Ramos (cell line): ENCODE results near the gene BRI3.

Source experiments
- in situ Hi-C: fragments of 300-500 bp; cut with MboI; formaldehyde crosslinking; loops from one replicate; pipeline ENCODE4 v1.14.3; 2022; ENCODE audit warnings: low sequenced_read_pairs; ENCODE audit not compliant: unreplicated experiment

BRI3 gene

DNA sequence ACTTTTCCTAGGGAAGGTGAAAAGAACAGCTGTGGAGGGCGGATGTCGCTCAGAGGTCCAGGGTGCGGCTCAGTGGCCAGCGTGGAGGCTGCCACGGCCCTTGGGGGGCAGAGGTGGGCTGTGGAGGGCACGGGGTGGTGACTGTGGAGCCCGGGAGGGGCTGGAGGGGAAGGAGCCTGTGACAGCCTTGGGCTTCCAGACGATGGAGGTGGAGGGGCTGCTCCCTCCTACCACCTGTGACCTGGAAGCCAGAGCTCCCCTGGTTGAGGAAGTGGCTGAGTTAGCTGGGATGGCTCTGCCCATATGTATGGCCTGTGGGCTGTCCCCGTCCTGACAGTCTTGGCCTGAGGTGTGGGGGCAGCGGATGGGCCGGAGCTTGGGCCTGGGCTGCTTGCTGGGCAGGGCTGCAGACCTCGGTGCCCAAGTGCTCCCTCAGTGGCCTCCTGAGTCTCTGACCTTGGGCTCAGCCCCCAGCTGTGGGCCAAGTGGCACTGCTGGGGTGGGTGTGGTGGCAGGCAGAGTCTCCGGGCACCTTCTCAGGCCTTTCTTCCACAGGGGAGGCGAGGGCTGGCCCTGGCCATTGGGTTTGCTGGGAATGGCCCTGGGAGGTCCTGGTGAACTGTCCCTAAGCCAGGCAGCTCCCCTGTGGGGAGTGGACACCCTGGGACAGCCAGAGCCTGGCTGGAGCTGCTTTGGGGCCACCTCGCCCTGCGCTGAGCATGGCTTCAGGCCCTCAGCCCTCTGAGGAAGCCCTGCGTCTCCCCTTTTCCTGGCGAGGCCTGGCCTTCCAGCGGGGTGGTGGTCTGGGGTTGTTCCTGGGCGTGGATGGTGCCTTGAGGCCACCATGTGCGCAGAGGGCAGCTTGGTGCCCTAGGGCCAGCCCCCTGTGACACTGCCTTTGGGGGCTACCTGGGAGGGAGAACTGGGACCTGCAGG is 3.9 kb downstream of the BRI3 start:
- in situ Hi-C loops: no loop called here

DNA sequence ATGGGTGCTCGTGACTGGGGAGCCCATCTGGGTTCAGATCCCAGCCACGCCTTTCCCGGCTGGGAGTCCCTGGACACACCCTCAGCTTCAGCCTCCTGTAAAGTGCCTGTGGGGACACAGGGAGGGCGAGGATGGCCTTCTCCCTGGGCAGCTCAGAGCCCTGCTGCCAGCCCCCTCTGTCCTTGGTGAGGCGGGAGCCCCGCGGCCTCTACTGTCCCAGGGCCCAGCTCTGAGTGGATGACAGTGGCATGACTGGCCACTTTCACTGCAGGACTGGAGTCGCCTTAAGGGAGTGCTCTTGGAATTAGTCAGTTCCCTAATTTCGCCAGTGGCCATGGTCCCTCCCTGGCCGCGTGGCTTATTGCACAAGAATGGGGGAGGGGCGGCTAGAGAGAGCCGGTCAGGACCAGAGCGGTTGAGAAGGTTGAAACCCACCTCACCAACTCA is 4.6 kb downstream of the BRI3 start:
- in situ Hi-C loops: no loop called here

DNA sequence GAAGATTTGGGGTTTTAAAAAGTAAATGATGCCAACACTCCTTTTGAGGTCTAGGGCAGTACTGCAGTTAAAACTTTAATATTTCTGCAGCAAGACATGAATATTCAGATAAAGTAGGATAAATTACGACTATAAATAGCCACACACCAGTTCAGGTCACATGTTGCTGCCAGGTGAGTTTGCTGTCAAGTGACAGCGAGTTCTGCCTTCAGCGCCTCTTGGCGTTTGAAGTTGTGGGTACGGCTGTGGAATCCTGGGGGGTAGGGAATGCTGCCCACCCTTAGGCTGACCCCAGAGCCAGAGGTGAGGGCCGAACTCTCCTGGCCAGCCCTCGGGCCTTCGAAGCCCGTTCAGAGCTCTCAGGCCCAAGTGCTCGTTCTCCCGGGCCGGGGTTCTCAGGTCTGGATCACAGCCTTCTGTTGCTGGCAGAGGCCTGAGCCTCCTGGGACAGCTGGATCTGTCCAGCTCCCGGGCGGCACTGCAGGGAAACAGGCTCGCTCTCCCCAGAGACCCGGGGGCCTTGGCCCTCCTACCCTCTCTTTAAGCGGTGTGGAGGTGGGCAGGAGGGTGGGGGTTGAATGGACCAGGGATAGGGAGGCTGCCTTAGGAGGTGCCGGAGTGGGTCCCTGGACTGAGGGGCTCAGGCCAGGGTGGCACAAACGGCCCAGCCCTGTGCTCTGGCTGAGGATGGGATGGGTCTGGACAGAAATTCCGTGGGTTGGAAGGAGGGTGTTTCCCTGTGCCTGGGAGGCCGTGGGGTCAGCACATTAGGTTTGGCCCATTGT is 5.4 kb downstream of the BRI3 start:
- in situ Hi-C loops: no loop called here

DNA sequence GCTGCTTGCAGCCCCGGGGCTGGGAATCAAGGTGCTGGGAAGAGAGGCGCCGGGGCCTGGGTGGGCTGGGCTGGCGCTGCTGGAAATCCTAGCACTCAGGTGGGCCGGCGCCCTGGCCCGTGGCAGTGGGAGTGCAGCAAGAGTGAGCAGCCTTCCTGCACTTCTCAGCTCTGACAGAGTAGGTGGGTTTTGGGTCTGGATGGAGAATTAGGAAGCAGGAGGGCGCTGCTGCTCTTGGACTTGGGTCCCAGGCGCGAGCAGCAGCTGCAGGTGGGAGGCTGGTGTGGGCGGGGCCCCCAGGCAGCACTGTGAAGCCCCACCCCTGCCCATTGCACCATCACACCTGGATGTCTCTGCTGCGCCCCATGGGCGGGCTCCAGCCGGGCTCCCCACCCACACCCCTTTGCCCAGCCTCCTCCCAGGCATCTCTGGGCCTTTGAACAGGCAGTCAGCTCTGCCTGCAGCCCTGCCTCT is 6.0 kb downstream of the BRI3 start:
- in situ Hi-C loops: no loop called here

DNA sequence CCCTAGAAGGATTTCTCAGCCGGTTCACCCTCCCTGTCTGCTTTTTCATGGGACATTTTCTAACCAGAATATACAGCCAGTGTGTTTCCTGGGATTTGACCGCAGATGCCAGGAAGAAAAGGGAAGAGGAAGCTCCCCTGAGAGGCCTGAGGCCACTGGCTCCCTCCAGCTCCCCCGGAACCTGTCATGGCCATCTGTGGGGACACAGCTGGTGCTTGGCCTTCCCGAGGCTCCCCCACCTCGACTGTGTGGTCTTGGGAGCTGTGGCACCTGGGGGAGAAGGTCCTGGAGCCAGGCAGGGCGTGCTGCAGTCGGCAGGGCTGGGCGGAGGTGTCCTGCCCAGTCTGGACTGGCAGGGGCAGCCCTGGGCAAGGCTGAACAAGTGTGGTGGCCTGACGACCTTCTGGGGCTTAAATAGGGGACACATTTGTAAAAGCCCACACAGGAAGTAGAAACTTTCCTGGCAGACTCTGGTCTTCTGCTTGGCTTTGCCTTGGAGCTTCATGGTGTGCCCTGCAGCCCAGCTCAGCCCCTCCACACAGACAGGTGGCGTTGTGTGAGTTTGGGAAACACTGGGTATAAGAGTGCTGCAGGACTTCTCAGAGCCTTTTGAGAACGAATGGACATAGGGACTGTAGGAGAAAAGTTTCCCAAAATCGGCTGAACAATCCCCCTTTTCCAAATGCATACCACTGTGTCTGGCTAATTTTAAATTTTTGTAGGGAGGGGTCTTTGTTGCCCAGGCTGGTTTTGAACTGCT is 6.8 kb downstream of the BRI3 start:
- in situ Hi-C loops: no loop called here

DNA sequence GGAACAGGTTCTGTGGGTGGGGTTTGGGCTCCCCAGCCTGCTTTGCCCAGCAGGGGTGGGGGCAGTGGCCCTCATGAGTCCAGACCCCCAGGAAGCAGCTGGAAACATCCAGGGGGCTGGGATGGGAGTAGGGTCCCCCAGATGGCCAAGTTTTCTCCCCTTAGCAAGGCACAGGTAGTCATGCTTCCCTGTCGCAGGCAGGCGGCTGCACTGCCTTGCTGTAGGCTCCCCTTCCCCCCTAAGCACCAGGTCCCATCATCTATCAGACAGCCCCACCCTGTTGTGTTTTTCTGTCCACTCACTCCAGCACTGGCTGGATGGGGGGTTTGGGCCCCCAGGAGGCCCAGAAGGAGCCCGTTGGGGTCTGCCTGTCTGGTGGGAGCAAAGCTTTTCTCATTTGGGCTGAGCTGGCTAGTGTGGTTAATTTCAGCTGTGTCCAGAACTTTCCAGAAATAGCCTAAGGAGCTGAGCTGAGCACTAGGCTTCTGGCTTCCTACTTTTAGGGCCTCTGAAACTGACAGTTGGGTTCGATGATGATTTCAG is 7.9 kb downstream of the BRI3 start:
- in situ Hi-C loops: no loop called here

DNA sequence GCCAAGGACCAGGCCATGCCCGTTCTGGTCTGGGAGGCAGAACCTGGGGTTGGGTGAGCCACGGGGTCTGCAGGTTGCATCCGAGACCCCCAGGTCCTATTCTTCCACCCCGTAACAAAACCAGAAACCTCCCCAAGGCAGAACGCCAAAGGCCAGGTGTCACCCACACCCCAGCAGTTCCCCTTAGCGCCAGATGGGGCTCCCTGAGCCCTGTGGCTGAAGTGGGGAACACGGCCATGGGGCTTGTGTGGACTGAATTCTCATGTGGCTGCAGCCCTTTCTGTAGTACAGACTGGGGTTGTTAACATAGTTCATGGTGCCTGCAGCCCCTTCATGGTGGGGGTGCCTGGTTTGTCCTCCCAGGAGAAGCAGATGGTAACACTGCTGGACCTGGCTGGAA is 10.2 kb downstream of the BRI3 start:
- in situ Hi-C loops: no loop called here

DNA sequence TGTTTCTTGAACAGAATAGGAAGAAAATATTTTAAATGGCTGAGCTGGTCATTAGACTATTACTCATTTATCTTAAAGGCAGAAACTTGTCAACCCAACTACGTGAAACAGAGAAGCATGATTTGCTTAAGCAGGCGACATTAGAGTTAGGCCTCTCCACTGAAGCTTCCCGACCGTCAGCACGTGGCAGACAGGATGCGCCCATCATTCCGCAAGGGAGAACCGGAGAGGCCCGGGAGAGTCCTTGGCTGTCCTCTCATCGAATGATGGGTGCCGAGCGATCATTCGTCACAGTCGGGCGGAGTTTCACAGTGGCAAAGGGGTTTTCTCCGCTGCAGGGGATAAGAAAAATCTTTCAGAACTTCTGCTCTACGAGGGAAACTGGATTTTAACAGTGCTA is 11.8 kb downstream of the BRI3 start:
- in situ Hi-C loops: no loop called here

DNA sequence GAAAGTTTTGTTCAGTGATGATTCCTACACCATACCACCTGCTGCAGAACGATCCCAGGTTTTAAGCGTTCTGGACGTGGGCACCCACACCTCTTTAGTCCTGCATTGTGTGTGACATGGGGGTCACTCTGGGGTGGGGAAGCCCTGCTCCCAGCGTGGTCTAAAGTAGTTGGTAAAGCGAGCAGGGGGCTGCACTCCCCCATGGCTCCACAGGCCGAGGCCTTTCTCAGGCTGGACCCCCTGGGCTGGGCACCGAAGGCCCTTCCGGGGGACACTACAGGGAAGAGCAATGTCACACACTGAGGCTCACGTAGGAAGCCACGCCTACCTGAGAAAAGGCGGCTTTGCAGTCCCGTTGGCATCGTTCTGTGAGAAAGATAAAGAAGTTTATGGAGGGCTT is 12.3 kb downstream of the BRI3 start:
- in situ Hi-C loops: no loop called here

DNA sequence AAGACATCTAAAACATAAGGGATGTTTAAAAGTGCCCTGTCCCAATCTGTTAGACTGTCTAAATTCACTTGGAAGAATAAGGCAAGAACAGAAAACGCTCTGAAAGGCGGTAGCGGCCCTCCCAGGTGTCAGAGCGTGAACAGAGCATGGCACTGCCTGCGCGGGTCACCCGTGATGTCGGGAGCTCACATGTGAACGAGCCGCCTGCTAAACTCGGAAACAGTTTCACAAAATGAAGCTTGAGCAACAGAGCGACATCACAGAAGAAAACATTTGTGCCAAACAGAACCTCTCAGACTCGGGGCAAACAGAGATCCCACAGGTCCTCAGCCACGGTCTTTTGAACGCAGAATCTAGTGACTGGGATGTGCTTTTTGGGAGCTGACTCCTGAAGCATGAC is 12.8 kb downstream of the BRI3 start:
- in situ Hi-C loops: no loop called here

DNA sequence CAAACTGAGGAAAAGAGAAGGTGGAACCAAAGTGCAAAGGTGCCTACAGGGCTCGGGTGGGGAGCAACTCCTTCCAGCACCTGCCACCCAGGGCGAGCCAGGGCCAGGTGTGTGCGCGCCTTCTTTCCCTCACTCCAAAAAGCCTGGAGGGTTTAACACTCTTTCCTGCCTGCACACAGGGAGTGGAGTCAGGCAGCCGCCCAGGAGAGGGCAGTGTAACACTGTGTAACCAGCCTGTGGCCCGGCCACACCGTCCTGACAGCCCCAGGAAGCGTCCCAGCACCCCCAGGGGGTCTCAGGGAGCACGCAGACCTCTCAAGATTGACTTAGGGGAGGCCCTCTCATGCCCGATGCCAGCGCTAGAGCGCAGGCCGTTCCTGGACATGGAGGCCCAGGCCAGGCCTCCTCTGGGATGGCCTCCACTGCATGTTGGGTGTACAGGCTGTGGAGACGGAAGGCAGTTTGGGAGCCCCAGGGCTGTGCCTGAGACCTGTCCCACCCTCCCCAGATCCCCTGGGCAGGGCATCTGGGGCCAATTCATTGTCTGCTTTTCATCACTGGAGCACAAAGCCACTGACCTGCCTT is 13.4 kb downstream of the BRI3 start:
- in situ Hi-C loops: no loop called here

DNA sequence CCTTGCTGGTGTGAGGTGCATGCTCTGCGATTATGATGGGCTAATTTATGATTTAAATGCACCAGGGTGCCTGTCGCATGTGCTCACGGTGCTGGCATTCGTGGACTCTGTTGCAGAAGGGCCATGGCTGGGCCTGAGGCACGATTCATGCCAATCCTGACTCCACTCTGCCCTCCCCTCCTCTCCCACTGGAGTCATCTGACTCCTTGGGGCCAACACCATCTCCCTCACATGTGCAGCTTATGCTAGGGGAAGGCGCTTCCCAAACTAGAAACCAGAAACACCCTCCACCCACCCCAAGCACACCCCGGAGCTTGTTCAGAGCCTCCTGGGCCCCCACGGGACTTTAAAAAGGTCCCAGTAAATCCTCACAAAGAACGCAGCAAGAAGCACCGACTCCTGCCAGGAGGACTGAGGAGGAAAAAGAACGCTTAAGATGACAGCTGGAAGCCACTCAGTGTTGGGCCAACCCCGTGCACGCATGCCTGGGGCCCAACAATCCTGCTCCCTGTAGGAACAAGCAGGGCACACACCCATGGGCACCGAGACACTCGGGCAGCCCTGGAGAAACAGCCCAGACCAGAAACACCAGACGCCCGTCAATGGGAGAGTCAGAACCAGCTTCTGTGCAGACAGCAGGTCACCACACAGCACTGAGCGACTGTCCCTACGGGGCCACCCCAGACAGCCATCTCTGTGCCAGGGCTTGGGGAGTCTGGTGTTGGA is 14.1 kb downstream of the BRI3 start:
- in situ Hi-C loops: no loop called here

DNA sequence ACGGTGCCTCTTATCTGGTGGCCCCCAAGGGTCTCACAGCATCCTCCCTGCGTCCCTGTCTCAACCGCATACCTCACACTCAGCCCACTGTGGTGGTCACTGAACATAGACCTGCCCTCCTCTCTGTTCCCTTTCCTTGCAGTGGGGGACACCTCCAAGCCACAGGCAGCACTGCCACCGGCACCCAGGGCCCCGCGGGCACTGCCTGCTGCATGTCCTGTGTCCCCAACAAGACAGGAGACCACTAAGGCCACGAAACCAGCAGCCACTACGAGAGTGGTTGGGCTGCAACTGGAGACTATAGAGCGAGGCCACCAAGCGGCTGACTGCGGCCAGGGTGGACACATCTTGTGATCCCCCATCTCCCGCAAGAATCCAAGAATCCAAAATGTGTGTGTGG is 15.3 kb downstream of the BRI3 start:
- in situ Hi-C loops: no loop called here

DNA sequence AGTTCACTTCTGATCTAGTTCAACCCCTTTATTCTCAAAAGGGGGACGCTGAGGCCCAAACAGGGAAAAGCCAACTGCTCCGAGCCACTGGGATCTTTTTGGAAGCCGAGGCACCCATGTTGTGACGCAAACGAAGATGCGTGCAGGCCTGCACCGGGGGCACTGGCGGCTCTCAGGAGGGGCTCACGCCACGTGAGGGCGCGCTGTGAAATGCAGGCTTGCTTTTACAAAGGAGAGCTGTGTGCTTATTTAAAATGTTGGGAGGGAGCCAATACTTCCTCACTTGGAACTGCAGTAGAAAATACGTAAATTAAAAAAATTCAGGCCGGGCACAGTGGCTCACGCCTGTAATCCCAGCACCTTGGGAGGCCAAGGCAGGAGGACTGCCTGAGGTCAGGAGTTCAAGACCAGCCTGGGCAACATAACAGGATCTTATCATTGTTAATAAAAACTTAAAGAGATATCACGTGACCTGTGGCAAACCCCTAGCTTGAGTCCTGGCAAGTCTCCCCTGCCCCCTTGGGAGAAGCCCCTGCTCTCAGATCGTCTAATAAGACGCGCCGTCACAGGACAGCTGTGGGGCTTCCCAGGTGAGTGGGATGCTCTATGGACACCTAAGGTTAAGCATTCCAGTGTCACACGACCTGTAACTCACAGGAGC is 16.3 kb downstream of the BRI3 start:
- in situ Hi-C loops: no loop called here

DNA sequence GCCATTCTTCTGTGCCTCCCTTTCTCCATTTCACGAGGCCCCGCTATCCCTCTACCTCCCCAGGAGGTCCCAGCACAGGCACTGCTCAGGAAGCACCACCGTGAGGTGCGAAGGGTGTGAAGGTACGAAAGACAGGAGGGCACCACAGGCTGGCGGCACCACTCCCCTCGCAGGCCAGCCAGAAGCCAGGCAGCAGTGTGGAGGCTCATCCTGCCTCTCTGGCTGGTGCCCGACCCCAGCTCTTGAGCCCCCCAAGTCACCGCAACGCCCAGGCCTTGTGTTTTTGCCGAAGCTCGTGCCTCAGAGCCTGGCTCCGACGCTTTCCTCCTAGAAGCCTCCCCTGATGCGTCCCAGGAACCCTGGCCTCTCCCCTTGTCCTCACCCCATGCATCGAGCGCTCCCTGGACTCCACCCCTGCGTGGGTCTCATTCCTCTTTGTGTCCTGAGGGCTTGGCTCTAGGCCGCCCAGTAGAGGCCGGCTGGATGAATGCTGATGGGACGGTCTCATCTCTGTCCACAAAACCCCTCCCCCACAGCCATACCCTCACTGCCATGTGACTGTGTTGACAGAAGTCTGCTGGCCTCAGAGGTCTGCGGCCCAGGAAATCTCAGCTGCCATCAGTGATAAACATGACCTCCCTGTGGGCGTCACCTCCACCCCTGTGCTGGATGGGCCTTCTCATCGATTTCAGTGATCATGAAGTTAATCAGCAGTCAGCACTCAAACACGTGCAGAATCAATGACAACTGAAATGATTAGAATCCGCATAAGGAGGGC is 19.3 kb downstream of the BRI3 start:
- in situ Hi-C loops: no loop called here

DNA sequence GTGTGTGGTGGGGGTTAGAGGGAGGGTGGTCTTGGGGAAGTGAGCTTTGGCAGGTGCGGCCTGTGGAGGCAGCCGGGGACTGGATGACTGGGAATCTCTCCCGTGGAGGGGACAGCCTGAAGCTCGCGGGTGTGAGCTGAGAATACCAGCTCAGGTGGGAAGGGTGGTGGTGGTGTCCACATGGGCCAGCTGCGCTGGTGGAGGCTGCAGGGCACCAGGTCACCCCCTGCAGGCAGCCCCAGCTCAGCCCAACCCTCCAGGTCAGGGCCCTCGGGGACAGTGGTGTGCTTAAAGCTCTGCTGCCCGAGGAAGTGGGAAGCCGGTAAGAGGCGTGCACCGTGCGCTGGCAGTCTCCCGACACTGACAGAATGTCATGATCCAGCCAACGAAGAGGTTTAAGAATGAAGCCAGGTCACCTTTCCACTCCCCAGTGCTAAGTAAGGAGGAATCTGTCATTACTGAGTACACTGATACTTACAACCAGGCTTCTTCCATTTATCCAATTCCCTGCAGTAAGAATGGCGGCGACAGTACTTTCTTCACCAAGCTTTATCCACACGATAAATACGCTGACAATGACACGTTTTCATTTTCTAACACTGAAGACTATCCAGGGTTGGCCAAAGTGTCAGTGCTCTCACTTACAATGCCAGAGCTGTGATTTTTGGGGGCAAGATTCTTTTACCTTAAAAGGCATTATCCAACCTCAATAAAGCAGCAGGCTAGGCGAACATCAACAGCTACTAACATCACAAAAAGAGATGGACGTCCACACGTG is 20.4 kb downstream of the BRI3 start:
- in situ Hi-C loops: no loop called here

DNA sequence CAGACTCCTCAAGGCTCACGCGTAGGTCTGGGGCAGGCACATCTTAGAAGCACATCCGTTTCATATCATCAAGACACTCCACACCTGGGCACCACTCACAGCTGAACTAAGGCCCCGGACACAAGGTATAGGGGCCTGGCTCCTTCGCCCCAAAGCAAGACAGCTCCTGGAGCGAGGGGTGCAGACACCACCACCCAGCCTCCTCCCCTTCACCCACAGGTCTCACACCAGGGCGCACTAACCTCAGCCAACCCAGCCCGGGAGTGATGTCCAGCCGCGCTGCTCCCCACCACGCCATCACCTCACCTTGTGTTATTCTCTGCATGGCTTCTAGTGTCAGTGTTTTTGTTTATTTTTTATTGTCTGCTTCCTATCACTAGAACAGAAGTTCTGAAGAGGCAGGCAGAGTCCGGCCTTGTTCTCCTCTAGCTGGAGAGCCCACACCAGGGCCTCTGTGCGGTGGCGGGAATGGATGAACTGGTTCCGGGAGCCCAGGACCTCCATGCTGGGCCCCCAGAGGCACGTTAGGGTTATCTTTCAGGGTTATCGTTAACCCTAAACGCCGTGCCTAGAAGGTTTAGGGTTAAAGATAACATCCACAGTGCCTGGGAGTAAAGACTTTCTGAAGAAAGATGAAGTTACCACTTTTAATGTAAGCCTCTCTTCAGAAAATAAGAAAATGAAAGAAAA is 21.8 kb downstream of the BRI3 start:
- in situ Hi-C loops: no loop called here
